OCI-LY7 (cell line): Measurements from ENCODE around the gene GET4.

Source experiments
- EZH2phosphoT487 ChIP-seq: fragments of 200-600 bp; sonication (generic); IDR thresholded peaks from 2 replicates; pipeline ENCODE4 v1.6.1; 2018; ENCODE audit warnings: low read depth, borderline replicate concordance, mild to moderate bottlenecking, mixed run types, antibody characterized with exemption, low read length, moderate library complexity, mixed read lengths
- TF ChIP-seq, protein P1 (sequence below): fragments of 200-600 bp; sonication (generic); conservative IDR thresholded peaks from 2 replicates; pipeline ENCODE4 v1.5.1; 2014; ENCODE audit warnings: mild to moderate bottlenecking, antibody characterized with exemption, low read length, moderate library complexity, mixed read lengths

GRCh38 chr7:867001-867405, 9.4 kb upstream of the GET4 start:
- TF ChIP-seq, protein P1, sequence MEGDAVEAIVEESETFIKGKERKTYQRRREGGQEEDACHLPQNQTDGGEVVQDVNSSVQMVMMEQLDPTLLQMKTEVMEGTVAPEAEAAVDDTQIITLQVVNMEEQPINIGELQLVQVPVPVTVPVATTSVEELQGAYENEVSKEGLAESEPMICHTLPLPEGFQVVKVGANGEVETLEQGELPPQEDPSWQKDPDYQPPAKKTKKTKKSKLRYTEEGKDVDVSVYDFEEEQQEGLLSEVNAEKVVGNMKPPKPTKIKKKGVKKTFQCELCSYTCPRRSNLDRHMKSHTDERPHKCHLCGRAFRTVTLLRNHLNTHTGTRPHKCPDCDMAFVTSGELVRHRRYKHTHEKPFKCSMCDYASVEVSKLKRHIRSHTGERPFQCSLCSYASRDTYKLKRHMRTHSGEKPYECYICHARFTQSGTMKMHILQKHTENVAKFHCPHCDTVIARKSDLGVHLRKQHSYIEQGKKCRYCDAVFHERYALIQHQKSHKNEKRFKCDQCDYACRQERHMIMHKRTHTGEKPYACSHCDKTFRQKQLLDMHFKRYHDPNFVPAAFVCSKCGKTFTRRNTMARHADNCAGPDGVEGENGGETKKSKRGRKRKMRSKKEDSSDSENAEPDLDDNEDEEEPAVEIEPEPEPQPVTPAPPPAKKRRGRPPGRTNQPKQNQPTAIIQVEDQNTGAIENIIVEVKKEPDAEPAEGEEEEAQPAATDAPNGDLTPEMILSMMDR = no peak
- no peak for TF ChIP-seq EZH2phosphoT487
